Nephron (organoid): ENCODE data around the gene MBOAT7.
A peak's percentile ranks its signal among the peaks of the same experiment; 100 is the strongest.

ENCODE experiments used
- H3K27ac Mint-ChIP-seq, 3 experiments: 2 replicates each; pipeline ENCODE4 v1.8.0; 2020; ENCODE audit warnings: mixed read lengths in 3 of 3, mild to moderate bottlenecking in 2 of 3, moderate library complexity in 1 of 3
- H3K27me3 Mint-ChIP-seq: 2 replicates; pipeline ENCODE4 v1.8.0; 2021; ENCODE audit warnings: low read depth, mild to moderate bottlenecking, moderate library complexity, mixed read lengths
- H3K36me3 Mint-ChIP-seq: 2 replicates; pipeline ENCODE4 v1.8.0; 2020; ENCODE audit warnings: low read depth, mixed read lengths
- H3K4me1 Mint-ChIP-seq: 2 replicates; pipeline ENCODE4 v1.8.0; 2020; ENCODE audit warnings: mixed read lengths
- H3K4me3 Mint-ChIP-seq, 3 experiments: 2 replicates each; pipeline ENCODE4 v1.8.0; 2020; ENCODE audit warnings: mild to moderate bottlenecking in 3 of 3, mixed read lengths in 3 of 3, moderate library complexity in 2 of 3
- H3K9me3 Mint-ChIP-seq: 2 replicates; pipeline ENCODE4 v1.8.0; 2020; ENCODE audit warnings: mixed read lengths
- CTCF ChIP-seq, 3 experiments: fragments of 200-600 bp; sonication (generic); IDR thresholded peaks; one replicate each; pipeline ENCODE4 v1.5.0; 2021; ENCODE audit warnings: antibody characterized with exemption in 3 of 3; ENCODE audit not compliant: unreplicated experiment in 3 of 3

The MBOAT7 gene

GRCh38 chr19:54154603-54155345 lies 34.6 kb downstream of the MBOAT7 start:
- peaks cover 19% of the 10 kb centered on the region for H3K4me1 Mint-ChIP-seq
- no peak overlapping the region for H3K4me3 Mint-ChIP-seq
- peak overlapping the region in 2 of 3 experiments; percentile 37 to 43 for H3K27ac Mint-ChIP-seq
- peaks cover under 1% of the 10 kb centered on the region for H3K9me3 Mint-ChIP-seq
- TF ChIP-seq CTCF (IDR thresholded peaks at IDR 0.05; ENCODE audit: unreplicated experiment in 3 of 3) = no peak
- no peaks in the 10 kb centered on the region for H3K27me3 Mint-ChIP-seq
- peaks cover 49% of the 10 kb centered on the region for H3K36me3 Mint-ChIP-seq

GRCh38 chr19:54153731-54154326 lies 35.6 kb downstream of the MBOAT7 start:
- peaks cover 12% of the 10 kb centered on the region for H3K4me1 Mint-ChIP-seq
- H3K4me3 Mint-ChIP-seq = no peak overlapping the region
- H3K27ac Mint-ChIP-seq = peak overlapping the region in 1 of 3 experiments; percentile 37
- TF ChIP-seq CTCF (IDR thresholded peaks at IDR 0.05; ENCODE audit: unreplicated experiment in 3 of 3) = no peak
- no peaks in the 10 kb centered on the region for H3K9me3 Mint-ChIP-seq
- H3K27me3 Mint-ChIP-seq = no peaks in the 10 kb centered on the region
- H3K36me3 Mint-ChIP-seq = peaks cover 53% of the 10 kb centered on the region

GRCh38 chr19:54152878-54153524 lies 36.4 kb downstream of the MBOAT7 start:
- no peak for TF ChIP-seq CTCF (IDR thresholded peaks at IDR 0.05; ENCODE audit: unreplicated experiment in 3 of 3)
- peaks cover 55% of the 10 kb centered on the region for H3K36me3 Mint-ChIP-seq
- H3K4me1 Mint-ChIP-seq = peaks cover 5% of the 10 kb centered on the region
- H3K27me3 Mint-ChIP-seq = no peaks in the 10 kb centered on the region
- H3K27ac Mint-ChIP-seq = peak overlapping the region in 2 of 3 experiments; percentile 23 to 37
- H3K9me3 Mint-ChIP-seq = no peaks in the 10 kb centered on the region
- no peak overlapping the region for H3K4me3 Mint-ChIP-seq

- no peak overlapping the region for H3K27ac Mint-ChIP-seq
- H3K9me3 Mint-ChIP-seq = no peaks in the 10 kb centered on the region
- TF ChIP-seq CTCF (IDR thresholded peaks at IDR 0.05; ENCODE audit: unreplicated experiment in 3 of 3) = no peak
- peaks cover 10% of the 10 kb centered on the region for H3K4me1 Mint-ChIP-seq
- peaks cover 60% of the 10 kb centered on the region for H3K36me3 Mint-ChIP-seq
- no peak overlapping the region for H3K4me3 Mint-ChIP-seq
- no peaks in the 10 kb centered on the region for H3K27me3 Mint-ChIP-seq
Measured at GRCh38 chr19:54152267-54152666, 37.1 kb downstream of the MBOAT7 start.

GRCh38 chr19:54151362-54152035 lies 37.9 kb downstream of the MBOAT7 start:
- peaks cover 10% of the 10 kb centered on the region for H3K4me1 Mint-ChIP-seq
- H3K27me3 Mint-ChIP-seq = no peaks in the 10 kb centered on the region
- peaks cover 62% of the 10 kb centered on the region for H3K36me3 Mint-ChIP-seq
- H3K27ac Mint-ChIP-seq = peak overlapping the region in 1 of 3 experiments; percentile 43
- no peak for TF ChIP-seq CTCF (IDR thresholded peaks at IDR 0.05; ENCODE audit: unreplicated experiment in 3 of 3)
- H3K4me3 Mint-ChIP-seq = no peak overlapping the region
- H3K9me3 Mint-ChIP-seq = no peaks in the 10 kb centered on the region
